ENCODE measurements around the gene JUN. TPM values are rescaled to one million over a fixed set of nuclear protein-coding genes. Genes with fewer than 3 reads are reported as not detected.

The JUN gene
- total and polyA plus RNA-seq, 4 donors: 15.0 to 29.8 (median 17.5) TPM

DNA sequence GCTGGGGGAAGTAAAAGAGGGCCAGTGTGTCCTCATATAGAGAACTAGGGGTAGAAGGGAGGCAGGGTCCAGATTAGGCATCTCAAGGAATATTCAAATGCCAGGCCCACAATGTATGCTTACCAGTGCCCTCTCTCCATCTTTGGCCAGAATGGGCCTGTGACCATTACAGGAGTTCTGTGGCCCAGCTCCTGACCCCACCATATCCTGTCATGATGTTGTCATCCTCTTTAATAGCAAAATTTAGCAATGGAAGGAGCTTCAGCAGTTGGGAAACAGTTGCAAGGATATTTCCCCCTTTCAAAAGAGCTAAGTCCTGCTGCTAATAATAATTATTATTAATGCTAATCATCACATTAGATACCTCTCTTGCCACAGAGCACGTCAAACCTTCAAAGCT, 49.3 kb upstream of the JUN start:
- Histone ChIP-seq H3K36me3 (ENCODE audit: control insufficient read depth in 4 of 4, insufficient read depth in 3 of 4, low read depth in 1 of 4, low read length in 3 of 4) (no peaks in the 10 kb centered on the region), H3K9me3 (ENCODE audit: control insufficient read depth in 4 of 4, low read length in 3 of 4) (peaks cover 0 to 3% (median 1%) of the 10 kb centered on the region in 4 donors), H3K9ac (ENCODE audit: low read depth in 1 of 2, low read length in 2 of 2) (no peak overlapping the region), H3K27me3 (ENCODE audit: control insufficient read depth in 4 of 4, insufficient read depth in 4 of 4, low read length in 3 of 4) (no peaks in the 10 kb centered on the region), H3K4me3 (ENCODE audit: low read depth in 1 of 3, low read length in 3 of 3) (no peak overlapping the region), H3K27ac (ENCODE audit: low read depth in 1 of 2, low read length in 2 of 2) (no peak overlapping the region), H3K4me1 (ENCODE audit: control insufficient read depth in 4 of 4, insufficient read depth in 4 of 4, low read length in 3 of 4) (no peaks in the 10 kb centered on the region)
- no peak for DNase-seq (ENCODE audit: low spot score)
- TF ChIP-seq RXRA (IDR thresholded peaks at IDR 0.05): no peak
- TF ChIP-seq, protein P1, sequence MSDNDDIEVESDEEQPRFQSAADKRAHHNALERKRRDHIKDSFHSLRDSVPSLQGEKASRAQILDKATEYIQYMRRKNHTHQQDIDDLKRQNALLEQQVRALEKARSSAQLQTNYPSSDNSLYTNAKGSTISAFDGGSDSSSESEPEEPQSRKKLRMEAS (IDR thresholded peaks at IDR 0.05): no peak
- no peak for TF ChIP-seq JUND (IDR thresholded peaks at IDR 0.05)
- TF ChIP-seq, protein P2, sequence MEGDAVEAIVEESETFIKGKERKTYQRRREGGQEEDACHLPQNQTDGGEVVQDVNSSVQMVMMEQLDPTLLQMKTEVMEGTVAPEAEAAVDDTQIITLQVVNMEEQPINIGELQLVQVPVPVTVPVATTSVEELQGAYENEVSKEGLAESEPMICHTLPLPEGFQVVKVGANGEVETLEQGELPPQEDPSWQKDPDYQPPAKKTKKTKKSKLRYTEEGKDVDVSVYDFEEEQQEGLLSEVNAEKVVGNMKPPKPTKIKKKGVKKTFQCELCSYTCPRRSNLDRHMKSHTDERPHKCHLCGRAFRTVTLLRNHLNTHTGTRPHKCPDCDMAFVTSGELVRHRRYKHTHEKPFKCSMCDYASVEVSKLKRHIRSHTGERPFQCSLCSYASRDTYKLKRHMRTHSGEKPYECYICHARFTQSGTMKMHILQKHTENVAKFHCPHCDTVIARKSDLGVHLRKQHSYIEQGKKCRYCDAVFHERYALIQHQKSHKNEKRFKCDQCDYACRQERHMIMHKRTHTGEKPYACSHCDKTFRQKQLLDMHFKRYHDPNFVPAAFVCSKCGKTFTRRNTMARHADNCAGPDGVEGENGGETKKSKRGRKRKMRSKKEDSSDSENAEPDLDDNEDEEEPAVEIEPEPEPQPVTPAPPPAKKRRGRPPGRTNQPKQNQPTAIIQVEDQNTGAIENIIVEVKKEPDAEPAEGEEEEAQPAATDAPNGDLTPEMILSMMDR (IDR thresholded peaks at IDR 0.05; ENCODE audit: low read depth, low read length, missing input control): no peak
- no peak for TF ChIP-seq RAD21 (IDR thresholded peaks at IDR 0.05)
- TF ChIP-seq HNF4G (IDR thresholded peaks at IDR 0.05): no peak
- no peak for TF ChIP-seq FOXA1 (IDR thresholded peaks at IDR 0.05)
- TF ChIP-seq, protein P3, sequence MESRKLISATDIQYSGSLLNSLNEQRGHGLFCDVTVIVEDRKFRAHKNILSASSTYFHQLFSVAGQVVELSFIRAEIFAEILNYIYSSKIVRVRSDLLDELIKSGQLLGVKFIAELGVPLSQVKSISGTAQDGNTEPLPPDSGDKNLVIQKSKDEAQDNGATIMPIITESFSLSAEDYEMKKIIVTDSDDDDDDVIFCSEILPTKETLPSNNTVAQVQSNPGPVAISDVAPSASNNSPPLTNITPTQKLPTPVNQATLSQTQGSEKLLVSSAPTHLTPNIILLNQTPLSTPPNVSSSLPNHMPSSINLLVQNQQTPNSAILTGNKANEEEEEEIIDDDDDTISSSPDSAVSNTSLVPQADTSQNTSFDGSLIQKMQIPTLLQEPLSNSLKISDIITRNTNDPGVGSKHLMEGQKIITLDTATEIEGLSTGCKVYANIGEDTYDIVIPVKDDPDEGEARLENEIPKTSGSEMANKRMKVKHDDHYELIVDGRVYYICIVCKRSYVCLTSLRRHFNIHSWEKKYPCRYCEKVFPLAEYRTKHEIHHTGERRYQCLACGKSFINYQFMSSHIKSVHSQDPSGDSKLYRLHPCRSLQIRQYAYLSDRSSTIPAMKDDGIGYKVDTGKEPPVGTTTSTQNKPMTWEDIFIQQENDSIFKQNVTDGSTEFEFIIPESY (IDR thresholded peaks at IDR 0.05): no peak
- no peak for TF ChIP-seq NR2F2 (IDR thresholded peaks at IDR 0.05)
- TF ChIP-seq HNF4A (conservative IDR thresholded peaks at IDR 0.05): no peak
- no peak for TF ChIP-seq GABPA (IDR thresholded peaks at IDR 0.05 in 1 of 2, conservative IDR thresholded peaks at IDR 0.05 in 1 of 2)
- TF ChIP-seq SP1 (IDR thresholded peaks at IDR 0.05): no peak
- TF ChIP-seq, protein P4, sequence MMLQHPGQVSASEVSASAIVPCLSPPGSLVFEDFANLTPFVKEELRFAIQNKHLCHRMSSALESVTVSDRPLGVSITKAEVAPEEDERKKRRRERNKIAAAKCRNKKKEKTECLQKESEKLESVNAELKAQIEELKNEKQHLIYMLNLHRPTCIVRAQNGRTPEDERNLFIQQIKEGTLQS (IDR thresholded peaks at IDR 0.05): no peak
- TF ChIP-seq, protein P5, sequence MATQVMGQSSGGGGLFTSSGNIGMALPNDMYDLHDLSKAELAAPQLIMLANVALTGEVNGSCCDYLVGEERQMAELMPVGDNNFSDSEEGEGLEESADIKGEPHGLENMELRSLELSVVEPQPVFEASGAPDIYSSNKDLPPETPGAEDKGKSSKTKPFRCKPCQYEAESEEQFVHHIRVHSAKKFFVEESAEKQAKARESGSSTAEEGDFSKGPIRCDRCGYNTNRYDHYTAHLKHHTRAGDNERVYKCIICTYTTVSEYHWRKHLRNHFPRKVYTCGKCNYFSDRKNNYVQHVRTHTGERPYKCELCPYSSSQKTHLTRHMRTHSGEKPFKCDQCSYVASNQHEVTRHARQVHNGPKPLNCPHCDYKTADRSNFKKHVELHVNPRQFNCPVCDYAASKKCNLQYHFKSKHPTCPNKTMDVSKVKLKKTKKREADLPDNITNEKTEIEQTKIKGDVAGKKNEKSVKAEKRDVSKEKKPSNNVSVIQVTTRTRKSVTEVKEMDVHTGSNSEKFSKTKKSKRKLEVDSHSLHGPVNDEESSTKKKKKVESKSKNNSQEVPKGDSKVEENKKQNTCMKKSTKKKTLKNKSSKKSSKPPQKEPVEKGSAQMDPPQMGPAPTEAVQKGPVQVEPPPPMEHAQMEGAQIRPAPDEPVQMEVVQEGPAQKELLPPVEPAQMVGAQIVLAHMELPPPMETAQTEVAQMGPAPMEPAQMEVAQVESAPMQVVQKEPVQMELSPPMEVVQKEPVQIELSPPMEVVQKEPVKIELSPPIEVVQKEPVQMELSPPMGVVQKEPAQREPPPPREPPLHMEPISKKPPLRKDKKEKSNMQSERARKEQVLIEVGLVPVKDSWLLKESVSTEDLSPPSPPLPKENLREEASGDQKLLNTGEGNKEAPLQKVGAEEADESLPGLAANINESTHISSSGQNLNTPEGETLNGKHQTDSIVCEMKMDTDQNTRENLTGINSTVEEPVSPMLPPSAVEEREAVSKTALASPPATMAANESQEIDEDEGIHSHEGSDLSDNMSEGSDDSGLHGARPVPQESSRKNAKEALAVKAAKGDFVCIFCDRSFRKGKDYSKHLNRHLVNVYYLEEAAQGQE (IDR thresholded peaks at IDR 0.05): no peak
- 95% methylated on average over 1 of the region's 1 CpG for WGBS

DNA sequence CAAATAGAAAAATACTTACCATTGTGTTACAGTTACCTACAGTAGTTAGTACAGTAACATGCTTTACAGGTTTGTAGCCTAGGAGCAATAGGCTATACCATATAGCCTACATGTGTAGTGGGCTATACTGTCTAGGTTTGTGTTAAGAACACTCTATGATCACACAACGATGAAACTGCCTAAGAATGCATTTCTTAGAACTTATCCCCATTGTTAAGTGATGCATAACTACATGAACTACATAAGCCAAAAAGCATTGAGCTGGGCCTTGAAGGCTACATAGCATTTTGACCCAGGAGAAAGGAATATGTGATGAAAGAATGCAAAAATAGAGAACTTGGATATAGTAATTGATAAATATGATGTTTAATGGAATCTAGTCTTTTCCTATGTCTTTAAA, 46.4 kb upstream of the JUN start:
- TF ChIP-seq EGR1 (IDR thresholded peaks at IDR 0.05; ENCODE audit: low read depth in 2 of 2): no peak
- no peak for TF ChIP-seq TAF1 (conservative IDR thresholded peaks at IDR 0.05)
- TF ChIP-seq FOXA2 (IDR thresholded peaks at IDR 0.05): no peak
- TF ChIP-seq, protein P4 (IDR thresholded peaks at IDR 0.05): no peak
- no peak for TF ChIP-seq SP1 (IDR thresholded peaks at IDR 0.05)
- no peak for TF ChIP-seq GABPA (IDR thresholded peaks at IDR 0.05 in 1 of 2, conservative IDR thresholded peaks at IDR 0.05 in 1 of 2)
- no peak for TF ChIP-seq NR2F2 (IDR thresholded peaks at IDR 0.05)
- TF ChIP-seq, protein P2 (IDR thresholded peaks at IDR 0.05; ENCODE audit: low read depth, low read length, missing input control): no peak
- no peak for TF ChIP-seq RAD21 (IDR thresholded peaks at IDR 0.05)
- TF ChIP-seq, protein P1 (IDR thresholded peaks at IDR 0.05): no peak
- no peak for TF ChIP-seq HNF4G (IDR thresholded peaks at IDR 0.05)
- Histone ChIP-seq H3K27me3 (ENCODE audit: control insufficient read depth in 4 of 4, insufficient read depth in 4 of 4, low read length in 3 of 4) (no peaks in the 10 kb centered on the region), H3K27ac (ENCODE audit: low read depth in 1 of 2, low read length in 2 of 2) (no peak overlapping the region), H3K9me3 (ENCODE audit: control insufficient read depth in 4 of 4, low read length in 3 of 4) (peaks cover 0 to 5% (median 3%) of the 10 kb centered on the region in 4 donors), H3K4me1 (ENCODE audit: control insufficient read depth in 4 of 4, insufficient read depth in 4 of 4, low read length in 3 of 4) (no peaks in the 10 kb centered on the region), H3K9ac (ENCODE audit: low read depth in 1 of 2, low read length in 2 of 2) (no peak overlapping the region), H3K36me3 (ENCODE audit: control insufficient read depth in 4 of 4, insufficient read depth in 3 of 4, low read depth in 1 of 4, low read length in 3 of 4) (no peaks in the 10 kb centered on the region), H3K4me3 (ENCODE audit: low read depth in 1 of 3, low read length in 3 of 3) (no peak overlapping the region)
- WGBS: 85% methylated on average over 1 of the region's 1 CpG
- DNase-seq (ENCODE audit: low spot score): no peak

All from liver (tissue), 9 donors.